Peyer's patch (tissue), 4 donors: ENCODE data around the gene SHC2.

Experiments
- CTCF ChIP-seq, 6 experiments: fragments of 450-650 bp in 4 of 6; fragments of 200-600 bp in 2 of 6; sonication (generic) in 1 of 6; IDR thresholded peaks; one replicate each; pipeline ENCODE4 v1.5.1; 2017 to 2019; ENCODE audit warnings: antibody characterized with exemption in 6 of 6, mild to moderate bottlenecking in 3 of 6, moderate library complexity in 1 of 6
- POLR2A ChIP-seq, 2 donors: fragments of 450-650 bp; IDR thresholded peaks; one replicate each; pipeline ENCODE4 v1.5.1; 2017; ENCODE audit warnings: antibody characterized with exemption in 2 of 2, mild to moderate bottlenecking in 2 of 2, moderate library complexity in 2 of 2

- TF ChIP-seq CTCF (IDR thresholded peaks at IDR 0.05) (no peak), POLR2A (IDR thresholded peaks at IDR 0.05) (no peak)
Observed at GRCh38 chr19:465056-465816, 4.4 kb upstream of the SHC2 start.
